HG03354 (cell line): Measurements from ENCODE around the gene NXF2B.
"Not testable (repeated sequence)": the region's sequence is repeated elsewhere in the genome, so short reads cannot be mapped to it uniquely, and the experiment has no call there.

Experiments used
- ATAC-seq: cut with Tn5 transposase; IDR thresholded peaks from one replicate; pipeline ENCODE4 v1.9.1; 2021; ENCODE audit warnings: mild to moderate bottlenecking; ENCODE audit not compliant: unreplicated experiment, poor library complexity, severe bottlenecking

Gene NXF2B

GRCh38 chrX:102439908-102440307 is at the start of gene NXF2B:
TSS of gene NXF2B (minus strand) at chrX:102440008. CDS start at chrX:102380036, 59,972 bp downstream.
- ATAC-seq: not testable (repeated sequence)

- not testable (repeated sequence) for ATAC-seq
These were observed 39.0 kb upstream of the NXF2B start for GRCh38 chrX:102478765-102479164.

DNA sequence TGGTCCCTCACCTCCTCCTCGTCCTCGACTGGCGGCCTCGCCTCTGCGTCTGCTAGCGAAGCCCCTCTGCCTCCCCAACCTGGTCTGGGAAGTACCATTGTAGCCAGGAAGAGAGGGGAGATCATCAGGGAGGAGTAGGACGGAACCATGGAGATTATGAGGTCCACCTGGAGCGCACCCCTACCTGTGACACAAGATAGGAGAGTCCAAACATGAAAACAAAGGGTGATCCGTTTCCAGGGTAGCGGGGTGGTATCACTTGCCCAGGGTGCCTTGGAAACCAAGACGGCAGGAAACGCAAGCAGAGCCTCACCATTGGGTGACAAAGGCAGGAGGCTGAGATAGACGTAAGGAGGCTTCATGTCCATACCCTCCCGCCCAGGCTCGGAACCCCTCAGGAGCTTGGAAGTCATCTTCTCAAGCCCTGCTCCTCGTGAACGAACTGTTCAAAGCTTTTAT is 32.0 kb upstream of the NXF2B start, which contains the start of gene TCP11X2:
Gene TCP11X2, minus strand, starts transcription at position 51 of the 459 bp plus-strand sequence.
- not testable (repeated sequence) for ATAC-seq

GRCh38 chrX:102470215-102470614 is 30.4 kb upstream of the NXF2B start:
- peak; percentile 68 for ATAC-seq

DNA sequence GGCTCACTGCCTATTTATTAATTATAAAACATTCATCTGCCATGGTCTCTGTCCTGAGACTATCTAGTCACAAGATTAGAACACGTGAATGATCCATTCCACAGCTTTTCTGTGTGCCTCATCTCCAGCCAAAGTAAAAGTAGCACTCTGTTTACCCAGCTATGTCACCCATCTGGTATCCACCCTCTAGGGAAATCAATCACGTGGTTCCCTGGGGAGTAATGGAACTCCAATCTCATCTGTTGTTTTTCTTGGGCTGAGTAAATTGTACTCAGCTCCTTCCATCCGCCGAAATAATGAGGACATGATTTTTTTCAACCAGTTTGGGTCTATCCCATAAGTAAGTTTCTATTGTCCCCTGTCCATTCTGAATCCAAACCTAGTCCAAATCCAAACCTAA is 18.8 kb upstream of the NXF2B start:
- ATAC-seq: not testable (repeated sequence)

GRCh38 chrX:102414493-102414892 is 25.3 kb downstream of the NXF2B start:
- ATAC-seq: not testable (repeated sequence)

- ATAC-seq: peak; percentile 78
These were observed 93.9 kb downstream of the NXF2B start for GRCh38 chrX:102345916-102346315.

- no peak for ATAC-seq
These were observed 97.9 kb downstream of the NXF2B start for GRCh38 chrX:102341867-102342266.

GRCh38 chrX:102339312-102340298 is 100.2 kb downstream of the NXF2B start:
- no peak for ATAC-seq

DNA sequence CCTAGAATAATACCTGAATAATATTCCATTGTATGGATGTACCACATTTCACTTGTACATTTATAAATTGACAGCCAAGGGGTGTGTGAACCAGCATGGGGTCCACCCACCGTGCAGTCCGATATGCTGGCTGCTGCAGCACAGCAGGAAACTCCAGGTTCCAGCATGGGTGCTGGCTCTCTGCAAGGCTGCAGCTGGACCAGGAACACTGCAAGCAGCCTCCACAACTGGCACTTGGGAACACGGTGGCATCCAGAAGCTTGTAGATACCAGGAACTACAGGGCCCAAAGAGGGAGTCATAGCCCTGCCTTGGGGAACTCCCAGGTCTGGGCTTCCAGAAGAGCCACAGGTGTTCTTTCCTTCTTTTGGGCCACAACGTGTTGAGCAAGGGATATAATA is 101.6 kb downstream of the NXF2B start:
- no peak for ATAC-seq
